ENCODE results near the gene SUSD3.

GRCh38 chr9:93068956-93069355, 10.5 kb downstream of the SUSD3 start:
- TF ChIP-seq CTCF (IDR thresholded peaks at IDR 0.05) (no peak), TCF7L2 (IDR thresholded peaks at IDR 0.05; ENCODE audit: low read depth, low read length) (no peak)
